ENCODE results near the gene CCDC87.

The CCDC87 gene

GRCh38 chr11:66561178-66561974 is 31.5 kb downstream of the CCDC87 start:
- ATAC-seq (ENCODE audit: low read depth) (no peak), DNase-seq (ENCODE audit: low spot score) (no peak)
- Histone ChIP-seq H3K36me3 (ENCODE audit: low read depth) (no peaks in the 10 kb centered on the region), H3K27me3 (ENCODE audit: insufficient read depth, poor library complexity, severe bottlenecking) (peaks cover 3% of the 10 kb centered on the region), H3K27ac (ENCODE audit: poor library complexity, severe bottlenecking) (no peak overlapping the region), H3K4me3 (ENCODE audit: severe bottlenecking) (no peak overlapping the region), H3K9me3 (ENCODE audit: severe bottlenecking) (no peaks in the 10 kb centered on the region), H3K4me1 (ENCODE audit: insufficient read depth, poor library complexity, severe bottlenecking) (no peaks in the 10 kb centered on the region)
- no peak for TF ChIP-seq CTCF (IDR thresholded peaks at IDR 0.05; ENCODE audit: poor library complexity, severe bottlenecking)

- no peak for TF ChIP-seq CTCF (IDR thresholded peaks at IDR 0.05; ENCODE audit: poor library complexity, severe bottlenecking)
- Histone ChIP-seq H3K27me3 (ENCODE audit: insufficient read depth, poor library complexity, severe bottlenecking) (peaks cover 3% of the 10 kb centered on the region), H3K36me3 (ENCODE audit: low read depth) (no peaks in the 10 kb centered on the region), H3K4me1 (ENCODE audit: insufficient read depth, poor library complexity, severe bottlenecking) (no peaks in the 10 kb centered on the region), H3K9me3 (ENCODE audit: severe bottlenecking) (no peaks in the 10 kb centered on the region), H3K27ac (ENCODE audit: poor library complexity, severe bottlenecking) (no peak overlapping the region), H3K4me3 (ENCODE audit: severe bottlenecking) (no peak overlapping the region)
- no peak for DNase-seq (ENCODE audit: low spot score)
- no peak for ATAC-seq (ENCODE audit: low read depth)
Observed at GRCh38 chr11:66559866-66560676, 32.8 kb downstream of the CCDC87 start.

GRCh38 chr11:66559142-66559865 is 33.6 kb downstream of the CCDC87 start:
- H3K4me1 ChIP-seq (ENCODE audit: insufficient read depth, poor library complexity, severe bottlenecking): no peaks in the 10 kb centered on the region
- no peak for TF ChIP-seq CTCF (IDR thresholded peaks at IDR 0.05; ENCODE audit: poor library complexity, severe bottlenecking)
- peaks cover 3% of the 10 kb centered on the region for H3K27me3 ChIP-seq (ENCODE audit: insufficient read depth, poor library complexity, severe bottlenecking)
- no peak overlapping the region for H3K4me3 ChIP-seq (ENCODE audit: severe bottlenecking)
- H3K9me3 ChIP-seq (ENCODE audit: severe bottlenecking): no peaks in the 10 kb centered on the region
- no peak overlapping the region for H3K27ac ChIP-seq (ENCODE audit: poor library complexity, severe bottlenecking)
- ATAC-seq (ENCODE audit: low read depth): peak; percentile 35; the same call in 2 of the 3 replicates
- H3K36me3 ChIP-seq (ENCODE audit: low read depth): no peaks in the 10 kb centered on the region
- DNase-seq (ENCODE audit: low spot score): no peak

- no peak for TF ChIP-seq CTCF (IDR thresholded peaks at IDR 0.05; ENCODE audit: poor library complexity, severe bottlenecking)
- Histone ChIP-seq H3K4me1 (ENCODE audit: insufficient read depth, poor library complexity, severe bottlenecking) (no peaks in the 10 kb centered on the region), H3K27ac (ENCODE audit: poor library complexity, severe bottlenecking) (no peak overlapping the region), H3K4me3 (ENCODE audit: severe bottlenecking) (no peak overlapping the region), H3K9me3 (ENCODE audit: severe bottlenecking) (no peaks in the 10 kb centered on the region), H3K27me3 (ENCODE audit: insufficient read depth, poor library complexity, severe bottlenecking) (peaks cover 3% of the 10 kb centered on the region), H3K36me3 (ENCODE audit: low read depth) (no peaks in the 10 kb centered on the region)
- no peak for DNase-seq (ENCODE audit: low spot score)
- no peak for ATAC-seq (ENCODE audit: low read depth)
Observed at GRCh38 chr11:66557733-66558326, 35.0 kb downstream of the CCDC87 start.

Measured in RWPE2 (cell line).